GM19455 (cell line): Measurements from ENCODE around the gene SLC11A2.
A peak's percentile ranks its signal among the peaks of the same experiment; 100 is the strongest.

Source experiments
- ATAC-seq: cut with Tn5 transposase; IDR thresholded peaks from one replicate; pipeline ENCODE4 v1.9.1; 2021; ENCODE audit not compliant: unreplicated experiment

SLC11A2 gene

GRCh38 chr12:51025836-51026638 lies at the start of gene SLC11A2:
SLC11A2 (minus strand) TSS chr12:51026384; CDS start chr12:51010728, 15,656 bp downstream.
- peak; percentile 88 for ATAC-seq

GRCh38 chr12:51075390-51075789 lies 49.2 kb upstream of the SLC11A2 start:
- ATAC-seq, result no peak

DNA sequence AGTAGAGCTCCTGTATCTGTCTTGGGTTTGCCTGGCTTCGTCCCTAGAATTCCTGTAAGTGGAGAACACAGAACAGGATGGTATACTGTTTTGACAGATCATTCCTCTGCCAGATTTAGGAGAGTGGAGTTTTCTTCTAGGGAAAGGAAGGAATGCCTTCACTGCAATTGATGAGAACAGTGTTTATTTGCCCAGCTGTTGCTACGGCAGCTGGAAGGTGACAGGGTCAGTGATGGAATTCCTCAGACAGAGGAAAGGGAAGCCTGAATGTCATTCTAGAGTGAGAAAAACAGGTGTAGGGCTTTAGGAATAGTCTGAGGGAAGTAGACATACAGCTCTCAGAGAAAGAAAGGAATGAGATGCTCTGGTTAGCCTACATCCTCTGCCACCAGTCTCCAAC lies 45.5 kb upstream of the SLC11A2 start:
- ATAC-seq, result no peak

DNA sequence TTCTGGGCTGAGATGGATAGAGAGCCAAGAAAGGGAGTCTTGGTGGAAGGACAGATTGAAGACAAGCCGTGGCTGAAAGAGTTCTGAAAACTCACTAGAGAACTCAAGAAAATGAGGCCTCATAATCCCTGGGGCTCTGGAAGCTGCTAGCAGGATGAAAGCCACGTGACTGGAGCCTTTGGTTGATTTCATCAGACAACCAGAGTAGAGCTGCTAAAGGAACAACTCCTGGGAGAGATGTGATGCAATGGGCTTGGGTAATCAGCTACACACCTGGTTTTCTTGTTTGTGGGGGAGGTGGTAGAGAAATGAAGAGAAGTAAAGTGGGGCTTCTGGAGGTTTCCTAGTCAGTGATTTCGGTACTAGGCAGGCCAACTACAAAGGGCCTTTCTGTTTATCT lies 43.8 kb upstream of the SLC11A2 start:
- no peak for ATAC-seq

DNA sequence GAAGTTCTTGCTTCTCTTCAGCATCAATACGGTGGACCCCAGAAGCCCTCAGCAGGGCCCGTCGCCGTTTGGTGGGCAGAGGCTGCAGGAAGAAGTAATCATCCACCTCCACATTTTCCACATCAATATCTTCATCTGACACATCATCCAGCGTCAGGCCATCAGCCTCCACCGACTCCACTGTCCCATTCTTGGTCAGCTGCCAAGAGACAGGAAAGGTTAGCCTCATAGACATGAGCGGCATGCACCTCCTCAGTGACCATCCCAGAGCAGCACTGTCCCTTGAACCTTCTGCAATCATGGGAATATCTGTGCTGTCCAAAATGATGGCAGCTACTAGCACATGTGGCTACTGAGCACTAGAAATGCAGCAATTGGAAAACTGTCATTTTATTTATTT lies 41.6 kb upstream of the SLC11A2 start:
- no peak for ATAC-seq

- ATAC-seq, result no peak
Measured at GRCh38 chr12:51067229-51067628, 41.0 kb upstream of the SLC11A2 start.

DNA sequence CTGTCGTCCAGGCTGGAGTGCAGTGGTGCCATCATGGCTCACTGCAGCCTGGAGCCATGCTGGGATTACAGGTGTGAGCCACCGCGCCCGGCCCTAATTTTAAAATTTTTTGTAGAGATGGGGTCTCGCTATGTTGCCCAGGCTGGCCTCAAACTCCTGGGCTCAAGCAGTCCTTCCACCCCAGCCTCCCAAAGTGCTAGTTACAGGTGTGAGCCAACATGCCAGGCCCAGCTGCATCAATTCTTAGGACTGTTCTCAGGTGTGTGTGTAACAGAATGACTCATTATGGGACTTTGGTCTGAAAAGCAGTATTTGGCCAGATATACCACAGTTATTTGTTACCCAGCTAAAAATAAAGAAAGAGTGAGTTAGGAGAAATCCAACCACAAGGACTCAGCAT lies 39.3 kb upstream of the SLC11A2 start:
- ATAC-seq, result no peak

DNA sequence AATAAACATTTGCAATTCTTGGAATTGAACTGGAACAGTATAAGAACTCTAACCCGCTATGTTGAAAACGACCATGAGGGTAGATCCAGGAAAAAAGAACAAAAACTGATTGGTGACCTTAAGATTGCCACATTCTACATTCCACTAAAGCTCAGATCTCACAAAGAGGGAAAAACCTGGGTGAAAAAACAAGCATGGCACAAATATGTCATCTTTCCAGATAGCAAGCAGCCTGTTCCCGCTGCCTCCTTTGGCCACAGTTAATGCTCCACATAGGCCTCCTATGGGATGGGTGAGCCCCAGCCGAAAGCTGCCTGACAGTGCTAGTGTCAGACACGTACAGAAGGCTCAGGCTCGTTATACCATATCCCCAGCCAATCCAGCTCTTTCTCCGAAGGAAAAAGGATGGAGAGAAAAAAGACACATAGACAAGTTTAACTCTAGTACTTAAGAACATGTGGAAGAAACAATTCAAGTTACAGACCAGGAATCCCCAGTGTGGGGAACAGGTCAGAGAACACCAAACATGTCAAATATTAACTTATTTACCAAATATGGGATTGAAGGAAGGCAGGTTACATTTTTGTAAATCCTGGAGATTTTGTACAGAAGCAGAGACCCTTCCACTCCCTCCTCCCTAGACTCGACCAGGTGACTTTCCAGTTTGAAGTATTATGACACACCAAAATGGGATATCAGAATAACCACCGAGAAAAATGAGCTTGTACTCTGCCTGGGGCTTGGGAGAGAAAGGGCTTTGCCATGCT lies 36.6 kb upstream of the SLC11A2 start:
- no peak for ATAC-seq

DNA sequence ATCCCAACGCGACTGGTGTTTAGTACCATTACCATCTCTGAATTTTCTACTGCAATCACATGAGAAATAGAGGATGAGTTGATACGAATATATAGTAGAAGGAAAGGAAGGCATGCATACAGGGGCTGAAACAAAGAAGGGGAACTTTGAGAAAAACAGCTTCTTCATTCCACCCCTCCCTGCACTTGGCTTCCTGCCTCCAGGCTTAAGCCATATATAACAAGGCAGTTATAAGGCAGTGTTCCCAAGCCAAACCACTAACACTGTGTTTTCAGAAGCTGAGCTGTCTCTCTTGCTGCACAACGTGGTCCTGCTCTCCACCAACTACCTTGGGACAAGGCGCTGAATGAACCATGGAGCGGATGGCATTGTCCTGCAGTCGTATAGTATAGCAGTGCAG lies 32.9 kb upstream of the SLC11A2 start:
- ATAC-seq, result no peak

GRCh38 chr12:51056242-51056641 lies 30.1 kb upstream of the SLC11A2 start:
- ATAC-seq, result no peak

DNA sequence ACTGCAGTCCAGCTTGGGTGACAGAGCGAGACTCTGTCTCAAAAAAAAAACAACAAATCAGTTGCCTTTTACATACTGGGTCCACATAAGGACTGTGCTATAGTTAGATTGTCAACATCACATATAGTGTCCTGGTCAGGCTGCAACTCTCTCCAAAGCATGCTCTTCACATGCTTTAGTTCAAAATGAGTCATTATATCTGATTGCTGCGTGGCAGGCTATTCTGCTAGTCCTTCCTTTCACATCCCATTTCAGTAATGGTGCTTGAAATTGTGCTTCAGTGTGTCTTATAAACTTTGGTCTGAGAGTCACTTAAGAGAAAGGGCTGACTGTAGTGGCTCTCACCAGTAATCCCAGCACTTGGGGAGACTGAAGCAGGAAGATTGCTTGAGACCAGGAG lies 28.9 kb upstream of the SLC11A2 start:
- no peak for ATAC-seq

DNA sequence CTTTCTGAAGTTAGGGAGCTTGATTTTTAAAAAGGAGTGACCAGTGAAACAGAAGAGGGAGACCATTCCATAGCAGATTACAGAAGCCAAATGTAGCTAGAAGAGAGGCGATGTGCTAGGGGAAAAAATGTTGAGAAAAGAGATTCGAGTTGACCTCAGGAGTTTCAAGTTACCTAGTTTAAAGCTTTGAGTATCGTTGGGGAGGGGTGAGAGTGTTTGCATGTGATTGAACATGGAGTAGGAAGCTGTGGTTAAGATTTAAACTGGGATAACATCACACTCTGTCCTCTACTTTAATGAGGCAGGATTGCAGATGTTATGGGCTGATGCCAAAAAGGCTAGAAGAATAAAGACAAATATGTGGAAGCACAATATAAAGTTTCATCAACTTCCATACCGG lies 25.6 kb upstream of the SLC11A2 start:
- ATAC-seq, result no peak

- ATAC-seq, result no peak
Measured at GRCh38 chr12:51049525-51049924, 23.3 kb upstream of the SLC11A2 start.

- ATAC-seq, result no peak
Measured at GRCh38 chr12:51048661-51049251, 22.6 kb upstream of the SLC11A2 start.

DNA sequence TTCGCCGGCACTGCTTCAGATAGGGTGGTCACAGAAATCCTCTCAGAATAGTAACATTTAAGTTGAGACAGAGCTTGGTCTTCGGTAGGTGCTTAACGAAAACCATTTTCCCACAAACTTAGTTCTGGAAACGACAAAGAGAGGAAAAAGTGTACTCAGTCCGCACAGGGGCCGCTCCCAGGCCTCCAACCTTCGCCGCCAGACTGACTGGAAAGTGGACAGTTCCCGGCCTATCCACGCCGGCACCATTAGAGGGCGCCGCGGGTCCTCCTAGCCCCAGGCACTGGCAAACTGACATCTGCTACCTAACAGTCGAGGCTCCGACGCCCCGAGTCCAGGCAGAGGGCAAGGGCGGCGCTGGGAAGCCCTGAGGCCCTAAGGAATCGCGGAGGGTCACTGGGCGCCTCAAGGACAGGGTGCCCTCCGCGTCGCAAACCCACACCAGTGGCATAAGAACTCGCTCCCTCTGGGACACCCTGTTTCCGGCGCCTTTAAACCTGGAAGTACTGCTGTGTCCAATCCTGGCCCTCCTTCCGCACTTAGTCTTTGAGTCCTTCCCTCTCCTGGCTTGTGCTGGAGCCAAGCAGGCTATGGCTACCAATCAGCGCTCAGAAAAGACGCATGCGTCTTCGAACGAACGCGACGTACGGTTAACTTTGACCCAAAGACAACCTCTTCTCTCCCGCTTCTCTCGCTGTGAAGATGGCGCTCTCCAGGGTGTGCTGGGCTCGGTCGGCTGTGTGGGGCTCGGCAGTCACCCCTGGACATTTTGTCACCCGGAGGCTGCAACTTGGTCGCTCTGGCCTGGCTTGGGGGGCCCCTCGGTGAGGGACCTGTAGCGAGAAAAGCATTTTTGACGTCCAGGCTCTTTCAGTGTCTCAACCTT lies 21.7 kb upstream of the SLC11A2 start, which contains the start of gene LETMD1:
LETMD1 (plus strand) TSS at position 673 of the 886 bp plus-strand sequence; CDS start at position 703, 30 bp downstream.
- ATAC-seq, result peak; percentile 96

- no peak for ATAC-seq
Measured at GRCh38 chr12:51036279-51036678, 10.1 kb upstream of the SLC11A2 start.

DNA sequence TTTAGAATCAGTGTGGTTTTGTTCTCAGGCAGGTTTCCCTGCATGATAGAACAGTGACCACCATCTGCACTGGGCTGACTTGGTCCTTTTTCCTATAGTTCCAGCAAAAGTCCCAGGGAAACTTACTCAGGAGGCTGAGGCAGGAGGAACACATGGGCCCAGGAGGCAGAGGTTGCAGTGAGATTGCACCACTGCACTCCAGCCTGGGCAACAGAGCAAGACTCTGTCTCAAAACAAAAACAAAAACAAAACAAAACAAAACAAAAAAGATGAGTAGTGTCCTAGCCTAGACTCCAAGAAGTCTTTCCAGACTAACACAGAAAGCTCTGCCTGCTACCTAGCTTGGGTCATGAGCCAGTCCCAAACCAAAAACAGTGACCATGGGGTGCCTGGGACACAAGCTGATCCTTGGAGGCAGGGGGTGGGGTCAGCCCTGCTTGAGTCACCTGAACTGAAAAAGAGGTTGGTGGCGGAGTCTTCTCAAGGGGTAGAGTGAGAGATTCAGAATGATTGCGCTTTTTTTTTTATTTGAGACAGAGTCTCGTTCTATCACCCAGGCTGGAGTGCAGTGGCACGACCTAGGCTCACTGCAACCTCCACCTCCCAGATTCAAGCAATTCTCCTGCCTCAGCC lies 7.4 kb upstream of the SLC11A2 start:
- no peak for ATAC-seq

DNA sequence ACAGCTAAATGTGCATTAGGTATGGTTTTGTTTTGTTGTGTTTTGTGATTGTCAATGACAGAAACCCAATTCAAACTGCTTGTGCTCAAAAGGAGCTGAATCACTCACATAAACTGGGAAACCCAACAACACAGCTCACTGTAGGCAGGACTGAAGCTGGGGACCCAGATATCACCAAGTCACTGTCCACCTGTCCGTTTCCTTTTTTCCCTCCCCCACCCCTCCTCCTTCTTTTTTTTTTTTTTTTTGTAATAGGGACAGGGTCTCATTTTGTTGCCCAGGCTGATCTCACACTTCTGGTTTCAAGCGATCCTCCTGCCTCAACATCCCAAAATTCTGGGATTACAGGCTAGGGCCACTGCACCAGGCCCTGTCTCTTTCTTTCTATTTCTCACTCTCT lies 6.9 kb upstream of the SLC11A2 start:
- ATAC-seq, result no peak

DNA sequence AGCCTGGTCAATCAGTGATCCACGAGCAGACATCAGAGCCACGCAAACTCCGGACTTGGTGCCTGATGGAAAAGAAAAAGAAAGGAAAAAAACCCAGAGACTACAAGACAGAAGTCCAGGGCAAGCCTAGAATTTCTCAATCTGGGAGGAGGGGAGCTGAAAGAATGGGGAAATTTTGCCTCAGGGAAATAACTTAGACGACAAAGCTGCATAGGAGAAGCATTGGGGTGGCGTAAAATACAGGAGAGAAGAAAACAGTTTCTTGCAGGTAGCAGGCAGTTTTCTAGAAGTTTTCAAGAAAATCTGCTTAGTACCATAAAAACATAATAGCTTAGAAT lies 2.6 kb upstream of the SLC11A2 start:
- ATAC-seq, result no peak

- no peak for ATAC-seq
Measured at GRCh38 chr12:51028126-51028812, 2.1 kb upstream of the SLC11A2 start.
